CD4-positive, alpha-beta T cell treated with Interleukin-1 beta for 1 hour (primary cell): ENCODE results near the gene OR6N2.

Experiments
- DNase-seq, 2 donors: peaks; one replicate each; pipeline ENCODE4 v3.0.0-alpha.2; 2020 to 2022

OR6N2 gene

DNA sequence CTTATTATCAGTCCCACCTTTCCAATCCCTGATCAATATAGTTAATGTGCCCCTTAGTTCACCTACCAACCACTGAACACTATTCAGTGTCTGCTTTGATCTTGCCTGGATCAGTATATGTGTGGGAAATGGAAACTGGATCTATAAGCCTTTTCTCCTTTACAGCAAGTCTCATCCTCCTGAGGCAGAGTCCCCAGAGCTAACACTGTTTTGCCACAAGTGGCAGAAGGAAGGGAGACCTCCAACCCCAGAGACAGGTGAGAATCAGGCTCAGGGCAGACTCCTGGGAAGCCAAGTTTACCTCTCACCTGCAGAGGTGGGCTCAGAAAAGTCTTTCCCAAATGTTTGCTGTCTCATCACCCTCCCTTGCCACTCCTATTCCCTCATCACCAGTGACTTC lies at the start of gene OR6N2:
Gene OR6N2 (minus strand): TSS at position 101 of the 400 bp plus-strand sequence. CDS start 3,569 bp downstream, outside the sequence.
- DNase-seq = no peak

DNA sequence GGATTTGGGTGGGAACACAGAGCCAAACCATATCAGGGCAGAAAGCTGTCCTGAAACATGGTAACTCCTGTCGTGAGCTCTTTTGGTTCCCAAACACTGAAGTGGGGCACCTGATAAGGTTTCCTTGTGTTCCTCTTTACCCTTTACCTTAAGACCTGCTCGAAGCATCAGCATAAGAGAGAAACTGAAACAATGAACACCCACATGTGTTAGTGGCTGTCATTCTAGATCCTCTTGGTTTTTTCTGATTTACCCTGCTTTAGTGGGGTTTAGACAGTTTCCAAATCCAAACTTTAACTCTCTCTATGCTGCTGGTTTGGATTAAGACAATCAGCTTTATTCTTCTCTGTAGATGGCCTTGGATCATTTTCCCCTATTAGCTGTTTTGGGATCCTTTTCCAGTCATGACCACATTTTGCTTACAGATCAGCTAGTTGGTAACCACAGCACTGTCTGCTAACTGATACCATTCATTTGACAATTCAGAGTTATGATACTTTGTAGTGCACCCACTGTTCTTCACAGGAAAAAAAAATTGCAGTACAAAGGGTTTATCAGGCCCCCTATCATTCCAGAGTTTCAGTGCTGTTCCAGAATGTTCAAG lies 49.2 kb upstream of the OR6N2 start:
- no peak for DNase-seq

DNA sequence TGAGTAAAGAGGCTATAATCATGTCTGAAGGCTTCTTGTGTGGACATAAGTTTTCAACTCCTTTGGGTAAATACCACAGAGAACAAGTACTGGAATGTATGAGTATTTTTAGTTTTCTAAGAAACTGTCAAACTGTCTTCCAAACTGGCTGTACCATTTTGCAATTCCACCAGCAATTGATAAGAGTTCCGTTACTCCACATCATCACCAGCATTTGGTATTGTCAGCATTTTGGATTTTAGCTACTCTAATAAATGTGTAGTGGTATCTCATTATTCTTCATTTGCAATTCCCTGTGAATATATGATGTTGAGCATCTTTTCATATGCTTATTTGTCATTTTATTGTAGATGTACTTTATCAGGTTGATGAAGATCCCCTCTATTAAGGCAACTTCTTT lies 40.7 kb upstream of the OR6N2 start:
- DNase-seq = no peak

- peak in 1 of 2 donors; percentile 28 for DNase-seq
Observed at GRCh38 chr1:158819461-158820443, 38.7 kb upstream of the OR6N2 start.

GRCh38 chr1:158818975-158819431 lies 38.0 kb upstream of the OR6N2 start:
- no peak for DNase-seq

DNA sequence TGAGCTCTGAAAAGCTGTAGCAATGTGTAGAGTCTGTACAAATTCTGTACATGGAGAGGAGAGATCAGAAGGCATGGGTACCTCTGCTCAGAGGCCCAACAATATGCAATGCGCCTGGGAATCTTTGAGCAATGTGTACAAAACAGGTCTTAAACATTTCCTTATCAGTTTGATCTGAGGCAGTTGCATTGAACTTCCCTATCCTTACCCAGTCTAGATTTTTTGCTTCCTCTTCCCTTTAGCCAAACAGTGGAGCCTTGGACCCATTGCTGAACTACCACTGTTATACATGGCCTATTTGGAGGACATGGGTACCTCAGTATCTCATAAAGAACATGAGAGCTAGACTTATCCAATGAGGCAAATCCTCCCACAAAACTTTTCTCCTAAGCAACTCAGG lies 37.6 kb upstream of the OR6N2 start:
- no peak for DNase-seq

GRCh38 chr1:158814970-158815369 lies 34.0 kb upstream of the OR6N2 start:
- no peak for DNase-seq

GRCh38 chr1:158813164-158813563 lies 32.2 kb upstream of the OR6N2 start:
- DNase-seq = no peak

DNA sequence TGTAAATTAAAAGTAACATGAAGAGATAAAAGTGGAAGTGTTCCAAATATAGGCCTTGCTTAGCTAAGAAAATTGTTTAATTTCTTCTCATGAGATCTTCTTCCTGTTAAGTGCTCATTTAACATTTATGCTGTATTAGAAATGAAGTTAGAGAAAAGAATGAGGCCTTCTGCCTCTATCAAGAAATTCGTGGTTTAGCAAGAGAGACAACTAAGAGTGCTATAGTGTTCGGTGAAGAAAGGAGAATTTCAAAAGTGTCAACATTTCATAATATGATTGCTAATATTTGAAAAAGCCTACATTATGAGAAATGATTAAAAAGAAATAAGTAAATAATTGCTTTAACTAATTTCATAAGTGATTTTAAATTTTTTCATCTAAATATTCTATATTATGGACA lies 31.3 kb upstream of the OR6N2 start:
- no peak for DNase-seq

GRCh38 chr1:158810311-158810710 lies 29.3 kb upstream of the OR6N2 start:
- DNase-seq = no peak

DNA sequence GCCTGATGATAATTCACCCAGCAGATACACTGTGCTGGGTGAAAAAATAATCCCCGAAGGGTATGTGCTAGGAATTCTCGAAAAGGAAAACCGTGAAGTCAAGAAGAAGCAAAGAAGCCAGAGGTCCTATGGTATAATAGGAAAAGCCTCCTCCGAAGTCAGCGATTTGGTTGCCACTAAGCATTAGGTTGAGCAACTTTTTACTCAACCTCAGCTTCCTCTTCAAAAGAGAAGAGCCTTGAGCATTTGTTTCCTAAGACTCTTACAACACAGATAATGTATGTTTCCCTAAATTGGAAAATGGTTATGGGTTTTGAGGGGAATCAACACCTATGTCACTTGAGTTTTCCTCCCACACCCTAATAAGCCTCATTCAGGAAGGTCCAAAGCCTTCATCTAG lies 28.9 kb upstream of the OR6N2 start:
- DNase-seq = no peak

DNA sequence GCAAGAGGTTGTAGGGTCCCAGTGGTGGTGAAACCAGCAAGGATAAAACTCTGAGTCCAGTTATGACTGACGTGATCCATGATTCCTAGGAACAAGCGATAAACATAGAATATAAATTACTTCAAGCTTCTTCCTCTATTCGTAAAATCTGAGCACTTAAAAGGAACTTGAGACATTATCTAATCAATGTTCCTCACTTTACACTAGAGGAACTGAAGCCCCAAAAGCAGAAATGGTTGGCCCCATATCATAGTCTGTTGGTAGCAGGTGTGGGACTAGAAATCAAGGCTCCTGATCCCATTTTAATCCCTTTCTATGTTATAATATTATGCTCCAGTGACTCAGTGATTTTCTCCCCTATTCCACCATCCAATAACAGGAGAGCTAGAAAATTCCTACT lies 28.3 kb upstream of the OR6N2 start:
- no peak for DNase-seq

DNA sequence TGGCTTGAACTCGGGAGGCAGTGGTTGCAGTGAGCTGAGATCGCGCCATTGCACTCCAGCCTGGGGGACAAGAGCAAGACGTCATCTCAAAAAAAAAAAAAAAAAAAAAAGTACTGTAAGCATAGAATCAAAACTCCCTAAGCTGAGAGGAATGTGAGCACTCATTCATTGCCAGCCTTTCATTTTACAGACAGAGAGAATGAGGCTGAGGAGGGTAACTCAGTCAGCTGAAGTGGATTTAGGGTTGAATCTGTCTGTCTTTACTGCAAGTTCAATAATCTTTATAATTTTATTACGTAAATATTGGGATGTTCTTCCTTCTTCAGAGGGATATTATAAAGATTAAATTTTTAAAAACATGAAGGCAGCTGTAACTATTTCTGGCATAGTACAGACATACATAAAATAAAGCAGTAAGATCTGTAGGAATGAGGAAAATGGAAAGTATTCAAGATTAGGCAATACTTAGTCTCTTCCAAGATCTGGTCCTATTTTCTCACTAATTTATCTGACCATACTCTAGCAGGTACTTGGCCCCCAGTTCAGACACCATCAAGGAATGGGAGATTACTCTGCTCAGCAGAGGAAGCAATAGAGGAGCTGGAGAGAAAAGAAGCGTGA lies 26.0 kb upstream of the OR6N2 start:
- DNase-seq = no peak

- no peak for DNase-seq
Observed at GRCh38 chr1:158803678-158804077, 22.7 kb upstream of the OR6N2 start.

- DNase-seq = no peak
Observed at GRCh38 chr1:158801396-158801795, 20.4 kb upstream of the OR6N2 start.

- no peak for DNase-seq
Observed at GRCh38 chr1:158800526-158800925, 19.5 kb upstream of the OR6N2 start.

DNA sequence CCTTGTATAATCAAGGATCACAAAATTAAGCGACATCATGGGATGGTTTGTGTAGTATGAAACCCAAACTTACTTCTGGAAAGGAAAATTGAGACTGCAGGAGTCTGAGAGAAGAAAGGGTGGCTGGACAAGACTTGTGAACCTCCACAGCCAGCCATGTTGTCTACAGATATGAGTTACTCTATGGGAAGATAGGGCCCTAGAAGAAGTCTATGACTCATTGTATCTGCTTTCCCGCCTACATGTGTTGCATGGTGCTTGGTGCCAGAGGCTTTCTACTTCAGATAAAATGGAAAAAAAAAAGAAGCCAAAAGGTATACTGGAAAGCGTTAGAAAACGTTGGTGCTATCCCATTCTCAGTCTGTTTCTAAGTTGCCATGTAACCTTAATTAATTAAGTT lies 18.7 kb upstream of the OR6N2 start:
- DNase-seq = no peak

DNA sequence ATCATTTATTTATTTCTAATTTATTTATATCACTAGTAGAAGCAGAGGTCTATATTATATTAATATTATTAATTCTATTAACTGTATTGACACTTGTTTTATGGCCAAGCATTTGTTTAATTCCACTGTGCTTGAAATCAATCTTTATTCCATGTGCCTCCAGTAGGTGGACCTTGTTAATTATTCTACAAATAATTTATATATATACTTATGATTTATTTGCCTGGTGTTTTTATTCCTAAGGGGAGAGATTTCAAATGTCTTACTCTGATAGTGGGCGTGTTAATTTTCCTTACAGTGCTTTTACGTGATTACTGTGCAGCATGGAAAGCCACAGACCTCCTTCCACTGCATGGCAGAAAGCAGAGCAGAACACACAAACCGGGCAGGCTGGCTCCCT lies 17.5 kb upstream of the OR6N2 start:
- peak in 1 of 2 donors; percentile 3 for DNase-seq

GRCh38 chr1:158794247-158794646 lies 13.2 kb upstream of the OR6N2 start:
- DNase-seq = no peak

DNA sequence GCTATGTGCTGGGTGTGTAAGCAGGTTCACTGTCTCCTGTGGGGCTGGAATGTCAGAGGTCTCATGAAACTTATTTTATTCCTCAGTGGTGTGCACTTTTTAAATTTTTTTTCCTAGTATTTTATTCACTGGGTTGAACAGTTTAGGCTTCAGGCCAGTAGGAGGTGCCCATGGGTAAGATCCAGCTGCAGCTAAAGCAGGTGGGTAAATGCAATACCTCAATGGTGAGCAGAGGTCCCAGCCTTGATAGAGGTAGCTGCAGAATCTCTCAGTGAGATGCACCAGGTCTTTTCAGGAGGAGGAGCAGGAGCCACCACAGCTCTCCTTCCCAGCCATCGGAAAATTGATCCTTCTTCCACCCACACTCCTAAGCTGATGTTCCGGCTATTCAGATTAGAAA lies 12.6 kb upstream of the OR6N2 start:
- DNase-seq = peak; percentile 19 to 43

DNA sequence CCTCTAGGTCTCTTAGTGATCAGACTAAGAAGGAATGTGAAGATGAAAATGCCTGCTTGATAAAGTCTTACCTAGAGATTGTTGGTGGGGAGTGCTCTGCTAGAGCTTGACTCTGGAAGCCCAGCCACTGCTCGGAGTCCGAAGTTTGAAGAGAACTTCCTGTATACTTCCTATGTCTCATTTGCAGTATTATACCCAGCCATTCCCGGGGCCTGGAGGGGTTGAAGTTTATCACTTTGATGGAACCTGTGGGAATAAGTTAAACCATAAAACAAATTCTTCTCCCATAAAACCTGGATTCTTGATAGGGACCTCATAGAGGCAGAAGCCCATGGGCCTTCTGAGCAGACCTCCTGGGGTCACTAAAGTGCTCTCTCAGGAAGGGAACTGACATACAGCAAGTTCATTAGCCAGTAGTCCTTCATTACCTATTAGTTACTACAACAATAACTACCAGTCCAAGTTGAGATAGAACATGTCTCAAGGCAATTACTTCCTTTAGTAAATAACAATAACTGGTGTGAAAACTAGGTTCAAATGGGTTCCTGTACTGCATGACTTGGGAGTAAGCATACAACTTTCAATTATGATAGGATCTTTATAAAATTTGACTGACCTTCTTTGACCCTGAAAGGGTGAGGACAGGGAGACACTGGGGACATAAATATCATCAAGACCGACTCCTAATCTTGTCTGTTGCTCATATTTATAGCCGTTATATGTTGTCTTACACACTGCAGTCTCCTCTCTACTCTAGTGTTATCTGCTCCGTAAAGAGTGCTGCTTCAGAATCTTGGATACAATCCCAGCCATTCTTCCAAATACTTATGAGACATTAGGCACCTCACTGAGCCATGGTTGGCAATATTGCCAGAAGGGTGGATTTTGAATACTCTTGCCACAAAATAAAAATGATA lies 8.8 kb downstream of the OR6N2 start, which contains the start of gene OR6N1:
Gene OR6N1 (minus strand): TSS at position 246 of the 917 bp plus-strand sequence. CDS start 5,513 bp downstream, outside the sequence.
- DNase-seq = no peak

DNA sequence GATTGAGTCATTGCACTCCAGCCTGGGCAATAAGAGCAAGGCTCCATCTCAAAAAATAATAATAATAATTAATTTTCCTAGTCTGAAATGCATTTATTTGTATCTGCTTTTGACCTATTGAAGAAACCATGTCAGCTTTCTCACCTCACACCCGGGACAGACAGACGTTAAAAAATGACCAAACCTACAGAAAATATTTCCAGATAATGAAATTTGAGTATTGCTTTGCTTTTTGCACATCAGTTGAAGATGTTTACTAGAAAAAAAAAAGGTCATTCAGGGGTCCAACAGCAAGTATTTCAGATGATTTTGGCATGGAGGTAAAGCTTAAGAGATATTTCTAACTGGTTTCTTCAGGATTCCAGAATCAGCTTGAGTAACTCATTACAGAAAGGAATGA lies 26.6 kb downstream of the OR6N2 start, which contains the start of gene OR6K6:
Gene OR6K6 (plus strand): TSS at position 301 of the 400 bp plus-strand sequence. CDS start 168 bp downstream, outside the sequence.
- DNase-seq = no peak
